HepG2 (cell line): ENCODE measurements around the gene PDPK1. TPM values are rescaled to one million over a fixed set of nuclear protein-coding genes. Genes with fewer than 3 reads are reported as not detected.

Experiments used
- HBP1 ChIP-seq: IDR thresholded peaks from 2 replicates; pipeline ENCODE4 v1.6.1; 2016; ENCODE audit warnings: low read depth, control low read depth
- IRF2 ChIP-seq: IDR thresholded peaks from 2 replicates; pipeline ENCODE4 v1.6.1; 2018; ENCODE audit warnings: missing genetic modification reagents, missing compliant biosample characterization
- SRSF1 ChIP-seq: fragments of 200-400 bp; formaldehyde crosslinking; optimal IDR thresholded peaks from 2 replicates; pipeline ENCODE3; 2017; ENCODE audit warnings: mild to moderate bottlenecking, low read depth, low read length, moderate library complexity
- TOE1 ChIP-seq: sonication (generic); formaldehyde crosslinking; IDR thresholded peaks from 2 replicates; pipeline ENCODE4 v1.4.0; 2020; ENCODE audit warnings: mild to moderate bottlenecking, missing genetic modification reagents
- ZNF333 ChIP-seq: sonication (generic); formaldehyde crosslinking; IDR thresholded peaks from 2 replicates; pipeline ENCODE4 v1.4.0; 2020; ENCODE audit warnings: mild to moderate bottlenecking, missing genetic modification reagents, borderline replicate concordance
- ZNF354B ChIP-seq: sonication (generic); formaldehyde crosslinking; IDR thresholded peaks from 2 replicates; pipeline ENCODE4 v1.8.0; 2022; ENCODE audit warnings: mild to moderate bottlenecking, missing genetic modification reagents
- polyA plus RNA-seq, 8 experiments: library from polyadenylated mRNA; depleted of rRNA in 3 of 8; stranded (reverse) in 7 of 8; unstranded in 1 of 8; fragments of >200 nt; fragmentation: Illumina TruSeq in 4 of 8; extraction: Trizol in 4 of 8; gene quantifications; 2 replicates each; pipeline versions ENCODE4 v1.2.1 to v1.2.3, GENCODE V29; 2011 to 2016; ENCODE audit warnings: low read depth in 4 of 8, missing spikeins in 1 of 8, mixed read lengths in 1 of 8; ENCODE audit not compliant: insufficient read depth in 1 of 8
- total RNA-seq, 5 experiments: library from RNA; depleted of rRNA; stranded (reverse); fragments of >200 nt; fragmentation: Illumina TruSeq; extraction: Trizol; gene quantifications; 2 replicates each; pipeline ENCODE4 v1.2.3, GENCODE V29; 2016; ENCODE audit warnings: low read depth in 1 of 5
- TF ChIP-seq, protein P1 (sequence below): sonication (generic); formaldehyde crosslinking; IDR thresholded peaks from 2 replicates; pipeline ENCODE4 v1.5.1; 2020; ENCODE audit warnings: missing genetic modification reagents, mild to moderate bottlenecking, borderline replicate concordance
- TF ChIP-seq, protein P2 (sequence below): sonication (generic); formaldehyde crosslinking; IDR thresholded peaks from 2 replicates; pipeline ENCODE4 v1.4.0; 2020; ENCODE audit warnings: missing genetic modification reagents, borderline replicate concordance

PDPK1 gene
- total and polyA plus RNA-seq, 2 of the 13 experiments (the other 11 are each of a cell fraction or from before 2014, with no cell fraction given) = 59.6 to 129 TPM

GRCh38 chr16:2515180-2515851 lies 22.5 kb upstream of the PDPK1 start (continued):
- TF ChIP-seq, protein P1, sequence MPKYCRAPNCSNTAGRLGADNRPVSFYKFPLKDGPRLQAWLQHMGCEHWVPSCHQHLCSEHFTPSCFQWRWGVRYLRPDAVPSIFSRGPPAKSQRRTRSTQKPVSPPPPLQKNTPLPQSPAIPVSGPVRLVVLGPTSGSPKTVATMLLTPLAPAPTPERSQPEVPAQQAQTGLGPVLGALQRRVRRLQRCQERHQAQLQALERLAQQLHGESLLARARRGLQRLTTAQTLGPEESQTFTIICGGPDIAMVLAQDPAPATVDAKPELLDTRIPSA (CRISPR knock-in tag) = no peak
- TF ChIP-seq, protein P2, sequence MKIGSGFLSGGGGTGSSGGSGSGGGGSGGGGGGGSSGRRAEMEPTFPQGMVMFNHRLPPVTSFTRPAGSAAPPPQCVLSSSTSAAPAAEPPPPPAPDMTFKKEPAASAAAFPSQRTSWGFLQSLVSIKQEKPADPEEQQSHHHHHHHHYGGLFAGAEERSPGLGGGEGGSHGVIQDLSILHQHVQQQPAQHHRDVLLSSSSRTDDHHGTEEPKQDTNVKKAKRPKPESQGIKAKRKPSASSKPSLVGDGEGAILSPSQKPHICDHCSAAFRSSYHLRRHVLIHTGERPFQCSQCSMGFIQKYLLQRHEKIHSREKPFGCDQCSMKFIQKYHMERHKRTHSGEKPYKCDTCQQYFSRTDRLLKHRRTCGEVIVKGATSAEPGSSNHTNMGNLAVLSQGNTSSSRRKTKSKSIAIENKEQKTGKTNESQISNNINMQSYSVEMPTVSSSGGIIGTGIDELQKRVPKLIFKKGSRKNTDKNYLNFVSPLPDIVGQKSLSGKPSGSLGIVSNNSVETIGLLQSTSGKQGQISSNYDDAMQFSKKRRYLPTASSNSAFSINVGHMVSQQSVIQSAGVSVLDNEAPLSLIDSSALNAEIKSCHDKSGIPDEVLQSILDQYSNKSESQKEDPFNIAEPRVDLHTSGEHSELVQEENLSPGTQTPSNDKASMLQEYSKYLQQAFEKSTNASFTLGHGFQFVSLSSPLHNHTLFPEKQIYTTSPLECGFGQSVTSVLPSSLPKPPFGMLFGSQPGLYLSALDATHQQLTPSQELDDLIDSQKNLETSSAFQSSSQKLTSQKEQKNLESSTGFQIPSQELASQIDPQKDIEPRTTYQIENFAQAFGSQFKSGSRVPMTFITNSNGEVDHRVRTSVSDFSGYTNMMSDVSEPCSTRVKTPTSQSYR (CRISPR knock-in tag) = peak; percentile 31; the same call in 1 of the 2 replicates
- no peak for TF ChIP-seq SRSF1
- no peak for TF ChIP-seq ZNF354B (CRISPR knock-in tag)
- no peak for TF ChIP-seq IRF2 (CRISPR knock-in tag)
- TF ChIP-seq ZNF333 = no peak
- no peak for TF ChIP-seq TOE1 (CRISPR knock-in tag)
- TF ChIP-seq HBP1 (CRISPR knock-in tag) = 0 out of 2 replicates have a peak, but pooled peaks have one; percentile 19
